ENCODE measurements around the gene HOXC6. TPM values are rescaled to one million over a fixed set of nuclear protein-coding genes. Genes with fewer than 3 reads are reported as not detected.

HOXC6 gene
- total and polyA plus RNA-seq, 9 of the 15 experiments (the other 6 are each of a cell fraction or from before 2014, with no cell fraction given), result 0.06 to 4.0 (median 1.4) TPM

- TF ChIP-seq CEBPZ (IDR thresholded peaks at IDR 0.05; ENCODE audit: borderline replicate concordance, low read depth, low read length) (no peak), RBBP5 (IDR thresholded peaks at IDR 0.05; ENCODE audit: borderline replicate concordance, insufficient read depth, low read length, poor library complexity, severe bottlenecking) (no peak), ZBTB12 (CRISPR knock-in tag; IDR thresholded peaks at IDR 0.05) (no peak), ZNF24 (IDR thresholded peaks at IDR 0.05) (no peak), LEF1 (IDR thresholded peaks at IDR 0.05) (no peak), ZNF274 (IDR thresholded peaks at IDR 0.05; ENCODE audit: borderline replicate concordance, low read depth, low read length) (no peak), TOE1 (IDR thresholded peaks at IDR 0.05; ENCODE audit: borderline replicate concordance) (no peak; the same call in 1 of the 2 replicates), TOE1 (CRISPR knock-in tag; IDR thresholded peaks at IDR 0.05; ENCODE audit: borderline replicate concordance, low read depth) (no peak), UBTF (IDR thresholded peaks at IDR 0.05; ENCODE audit: borderline replicate concordance in 1 of 2, low read depth in 2 of 2, low read length in 2 of 2) (0 out of 4 replicates have a peak, but pooled peaks of 1 of the 2 experiments have one; percentile 24), BRCA1 (IDR thresholded peaks at IDR 0.05) (no peak), BRCA1 (CRISPR knock-in tag; IDR thresholded peaks at IDR 0.05) (no peak), PHB (CRISPR knock-in tag; IDR thresholded peaks at IDR 0.05) (no peak), CXXC5 (CRISPR knock-in tag; IDR thresholded peaks at IDR 0.05) (peak; percentile 51; the same call in 1 of the 2 replicates), U2AF1 (optimal IDR thresholded peaks at IDR 0.05; ENCODE audit: low read depth, low read length) (no peak), ZNF121 (CRISPR knock-in tag; conservative IDR thresholded peaks at IDR 0.05) (no peak), ZNF583 (CRISPR knock-in tag; IDR thresholded peaks at IDR 0.05) (0 out of 2 replicates have a peak, but pooled peaks have one; percentile 9), TBL1XR1 (IDR thresholded peaks at IDR 0.05; ENCODE audit: low read length in 2 of 2) (no peak), RBM34 (IDR thresholded peaks at IDR 0.05; ENCODE audit: borderline replicate concordance, insufficient read depth, low read length) (no peak), PCBP2 (IDR thresholded peaks at IDR 0.05; ENCODE audit: low read depth, low read length, poor library complexity, severe bottlenecking) (no peak), TCFL5 (CRISPR knock-in tag; conservative IDR thresholded peaks at IDR 0.05) (no peak), ATF7 (IDR thresholded peaks at IDR 0.05) (no peak), ZNF197 (CRISPR knock-in tag; IDR thresholded peaks at IDR 0.05; ENCODE audit: low read depth) (no peak), NCOA4 (IDR thresholded peaks at IDR 0.05; ENCODE audit: partially characterized antibody) (no peak)
Measured at GRCh38 chr12:54017878-54018467, 10.3 kb upstream of the HOXC6 start (continued).
